WI38 (cell line): ENCODE data around the gene COLGALT1.

Experiments
- H3K4me3 ChIP-seq: 2 replicates; pipeline ENCODE4 v1.5.1; 2011; ENCODE audit warnings: low read depth, mild to moderate bottlenecking, control low read depth, low read length
- CTCF ChIP-seq: IDR thresholded peaks from 2 replicates; pipeline ENCODE4 v1.5.1; 2012; ENCODE audit warnings: low read depth, mild to moderate bottlenecking, control low read depth, low read length

The COLGALT1 gene

GRCh38 chr19:17602217-17602616, 46.8 kb downstream of the COLGALT1 start:
- TF ChIP-seq CTCF = no peak
- H3K4me3 ChIP-seq = no peak overlapping the region

GRCh38 chr19:17602872-17603510, 47.5 kb downstream of the COLGALT1 start:
- no peak overlapping the region for H3K4me3 ChIP-seq
- TF ChIP-seq CTCF = no peak

GRCh38 chr19:17604372-17605025, 49.0 kb downstream of the COLGALT1 start:
- no peak for TF ChIP-seq CTCF
- H3K4me3 ChIP-seq = no peak overlapping the region

- no peak for TF ChIP-seq CTCF
- no peak overlapping the region for H3K4me3 ChIP-seq
Measured at GRCh38 chr19:17605117-17605516, 49.7 kb downstream of the COLGALT1 start.

GRCh38 chr19:17605761-17606589, 50.5 kb downstream of the COLGALT1 start:
- peak overlapping the region; percentile 32; the same call in 1 of the 2 replicates for H3K4me3 ChIP-seq

GRCh38 chr19:17606590-17607185, 51.2 kb downstream of the COLGALT1 start:
- no peak overlapping the region for H3K4me3 ChIP-seq
- TF ChIP-seq CTCF = no peak

More at GRCh38 chr19:17605761-17606589, 50.5 kb downstream of the COLGALT1 start:
- TF ChIP-seq CTCF = no peak
